H1 (cell line): ENCODE results near the gene ART4. TPM values are rescaled to one million over a fixed set of nuclear protein-coding genes. Genes with fewer than 3 reads are reported as not detected.

ENCODE experiments used
- CTCF ChIA-PET: fragments of 300-600 bp; sonication (Branson Sonifier 250); formaldehyde crosslinking; loops from one replicate; lab custom pipeline; 2021; ENCODE audit not compliant: partially characterized antibody; lab: Charles Lee
- POLR2A ChIA-PET: fragments of 300-600 bp; sonication (Branson Sonifier 250); formaldehyde crosslinking; loops from one replicate; lab custom pipeline; 2021; ENCODE audit warnings: inconsistent platforms; ENCODE audit not compliant: partially characterized antibody; lab: Charles Lee
- DNase-seq, 2 experiments: peaks; one replicate each; pipeline versions ENCODE4 v3.0.0 to v3.0.0-alpha.2; 2010 to 2022; ENCODE audit warnings: low spot score in 2 of 2, low read depth in 1 of 2, mixed read lengths in 1 of 2
- FAIRE-seq: peaks from 2 replicates; lab custom pipeline; 2011; peaks lifted over from hg19 to GRCh38; lab: Jason Lieb, UNC
- H2AFZ ChIP-seq: 2 replicates; pipeline ENCODE4 v1.8.1; 2012; ENCODE audit warnings: low read length, inconsistent platforms
- H2AK5ac ChIP-seq: 2 replicates; pipeline ENCODE4 v1.6.1; 2013; ENCODE audit warnings: low read depth, low read length
- H2BK120ac ChIP-seq: replicated peaks from 2 replicates; pipeline ENCODE3; 2013; ENCODE audit warnings: low read depth, low read length, inconsistent platforms
- H2BK12ac ChIP-seq: 2 replicates; pipeline ENCODE4 v1.6.1; 2013; ENCODE audit warnings: low read depth, low read length
- H2BK15ac ChIP-seq: 2 replicates; pipeline ENCODE4 v1.6.1; 2013; ENCODE audit warnings: low read length
- H2BK20ac ChIP-seq: 2 replicates; pipeline ENCODE4 v1.6.1; 2013; ENCODE audit warnings: low read length
- H2BK5ac ChIP-seq: 2 replicates; pipeline ENCODE4 v1.6.1; 2013; ENCODE audit warnings: low read depth, low read length
- H3K14ac ChIP-seq: 2 replicates; pipeline ENCODE4 v1.6.1; 2013; ENCODE audit warnings: inconsistent platforms; ENCODE audit not compliant: insufficient read length
- H3K18ac ChIP-seq: 2 replicates; pipeline ENCODE4 v1.6.1; 2013; ENCODE audit warnings: low read length; ENCODE audit errors: extremely low read depth
- H3K23ac ChIP-seq: 2 replicates; pipeline ENCODE4 v1.6.1; 2013; ENCODE audit warnings: inconsistent platforms; ENCODE audit not compliant: insufficient read length
- H3K23me2 ChIP-seq: 2 replicates; pipeline ENCODE4 v1.6.1; 2013; ENCODE audit warnings: low read depth, low read length
- H3K27ac ChIP-seq: 2 replicates; pipeline ENCODE4 v1.6.1; 2011; ENCODE audit warnings: low read depth, low read length, inconsistent platforms
- H3K27me3 ChIP-seq, 4 experiments: replicated peaks in 1 of 4; 1 replicate in 1 of 4; 2 replicates in 3 of 4; pipeline versions ENCODE4 v1.6.1 to v1.8.1; 2011 to 2013; ENCODE audit warnings: low read length in 3 of 4, mild to moderate bottlenecking in 3 of 4, inconsistent platforms in 2 of 4, mixed read lengths in 2 of 4, moderate library complexity in 1 of 4; ENCODE audit not compliant: control insufficient read depth in 3 of 4, insufficient read depth in 3 of 4; ENCODE audit errors: extremely low read depth in 1 of 4
- H3K36me3 ChIP-seq, 4 experiments: 2 replicates each; pipeline versions ENCODE4 v1.6.1 to v1.8.1; 2011 to 2013; ENCODE audit warnings: mild to moderate bottlenecking in 4 of 4, low read length in 3 of 4, moderate library complexity in 2 of 4, control low read depth in 1 of 4, inconsistent platforms in 1 of 4; ENCODE audit not compliant: insufficient read depth in 4 of 4, control insufficient read depth in 2 of 4
- H3K4ac ChIP-seq: replicated peaks from 2 replicates; pipeline ENCODE3; 2013; ENCODE audit warnings: low read length, low read depth, mixed read lengths, inconsistent platforms; ENCODE audit not compliant: insufficient read length
- H3K4me1 ChIP-seq, 4 experiments: replicated peaks in 1 of 4; 1 replicate in 1 of 4; 2 replicates in 3 of 4; pipeline versions ENCODE4 v1.6.1 to v1.8.1; 2011 to 2013; ENCODE audit warnings: low read length in 3 of 4, inconsistent platforms in 2 of 4, mixed read lengths in 1 of 4; ENCODE audit not compliant: insufficient read depth in 4 of 4, control insufficient read depth in 3 of 4
- H3K4me2 ChIP-seq, 2 experiments: 2 replicates each; pipeline versions ENCODE4 v1.6.1 to v1.8.1; 2011 to 2013; ENCODE audit warnings: low read depth in 2 of 2, low read length in 2 of 2, control low read depth in 1 of 2, inconsistent platforms in 1 of 2, mild to moderate bottlenecking in 1 of 2; ENCODE audit not compliant: insufficient read depth in 1 of 2
- H3K4me3 ChIP-seq, 4 experiments: fragments of 200-600, 300-600 bp in 1 of 4; sonication (generic), shearing (Covaris generic), sonication (Bioruptor Twin) in 1 of 4; 2 replicates each; pipeline versions ENCODE4 v1.5.1 to v1.8.1; 2011 to 2016; ENCODE audit warnings: low read length in 4 of 4, low read depth in 3 of 4, control low read depth in 2 of 4, inconsistent platforms in 2 of 4, mild to moderate bottlenecking in 2 of 4, mixed read lengths in 1 of 4, moderate library complexity in 1 of 4; ENCODE audit not compliant: insufficient read depth in 2 of 4; ENCODE audit errors: extremely low read depth in 1 of 4
- H3K56ac ChIP-seq: replicated peaks from 2 replicates; pipeline ENCODE3; 2013; ENCODE audit warnings: low read depth, mild to moderate bottlenecking, mixed read lengths, low read length, inconsistent platforms; ENCODE audit not compliant: insufficient read length
- H3K79me1 ChIP-seq: 2 replicates; pipeline ENCODE4 v1.6.1; 2013; ENCODE audit warnings: low read depth, low read length, control low read depth
- H3K79me2 ChIP-seq, 2 experiments: 2 replicates each; pipeline versions ENCODE4 v1.6.1 to v1.8.1; 2012 to 2013; ENCODE audit warnings: low read length in 2 of 2, mild to moderate bottlenecking in 2 of 2, inconsistent platforms in 1 of 2; ENCODE audit not compliant: insufficient read depth in 2 of 2, control insufficient read depth in 1 of 2
- H3K9ac ChIP-seq, 4 experiments: replicated peaks in 1 of 4; 1 replicate in 1 of 4; 2 replicates in 3 of 4; pipeline versions ENCODE4 v1.6.1 to v1.8.1; 2011 to 2013; ENCODE audit warnings: low read depth in 3 of 4, low read length in 3 of 4, control low read depth in 2 of 4, mild to moderate bottlenecking in 2 of 4, moderate library complexity in 2 of 4, inconsistent platforms in 1 of 4; ENCODE audit errors: extremely low read depth in 1 of 4
- H3K9me3 ChIP-seq, 2 experiments: 2 replicates each; pipeline versions ENCODE4 v1.6.1 to v1.8.1; 2012 to 2013; ENCODE audit warnings: mild to moderate bottlenecking in 2 of 2, moderate library complexity in 2 of 2, control low read depth in 1 of 2, inconsistent platforms in 1 of 2, low read depth in 1 of 2, low read length in 1 of 2, mixed read lengths in 1 of 2; ENCODE audit not compliant: insufficient read depth in 2 of 2
- H4K20me1 ChIP-seq, 2 experiments: replicated peaks in 1 of 2; 2 replicates each; pipeline versions ENCODE3 to v1.8.1; 2011 to 2013; ENCODE audit warnings: inconsistent platforms in 2 of 2, low read length in 2 of 2, mild to moderate bottlenecking in 1 of 2; ENCODE audit not compliant: insufficient read depth in 2 of 2, control insufficient read depth in 1 of 2
- H4K5ac ChIP-seq: 2 replicates; pipeline ENCODE4 v1.6.1; 2013; ENCODE audit warnings: low read length, low read depth, mixed read lengths, inconsistent platforms; ENCODE audit not compliant: insufficient read length
- H4K8ac ChIP-seq: 2 replicates; pipeline ENCODE4 v1.8.0; 2013; ENCODE audit warnings: mild to moderate bottlenecking, moderate library complexity, low read length, inconsistent platforms; ENCODE audit not compliant: insufficient read depth; ENCODE audit errors: extremely low read depth
- H4K91ac ChIP-seq: replicated peaks from 2 replicates; pipeline ENCODE3; 2013; ENCODE audit warnings: low read length, mixed read lengths, inconsistent platforms; ENCODE audit not compliant: insufficient read length
- HDAC2 ChIP-seq, 2 experiments: fragments of 300-600 bp in 1 of 2; sonication (generic) in 1 of 2; IDR thresholded peaks; 2 replicates each; pipeline ENCODE4 v1.6.1; 2011 to 2012; ENCODE audit warnings: low read depth in 2 of 2, low read length in 2 of 2, mild to moderate bottlenecking in 2 of 2, moderate library complexity in 2 of 2, borderline replicate concordance in 1 of 2, inconsistent platforms in 1 of 2
- KDM4A ChIP-seq: IDR thresholded peaks from one replicate; pipeline ENCODE4 v1.7.1; 2012; ENCODE audit warnings: low read depth, mild to moderate bottlenecking, moderate library complexity, low read length, inconsistent platforms; ENCODE audit not compliant: severe bottlenecking
- RAD21 ChIP-seq, 2 experiments: IDR thresholded peaks in 1 of 2; conservative IDR thresholded peaks in 1 of 2; 2 replicates each; pipeline ENCODE4 v1.6.1; 2011; ENCODE audit warnings: low read depth in 2 of 2, low read length in 2 of 2, improper control_type of control experiment in 1 of 2, inconsistent platforms in 1 of 2, mild to moderate bottlenecking in 1 of 2, moderate library complexity in 1 of 2
- SUZ12 ChIP-seq: fragments of 200-600 bp; sonication (generic); IDR thresholded peaks from 2 replicates; pipeline ENCODE4 v1.6.1; 2012; ENCODE audit warnings: mild to moderate bottlenecking, inconsistent platforms, low read length, moderate library complexity, mixed read lengths
- WGBS, 2 experiments: shearing (Covaris generic) in 1 of 2; methylation state at CpG; one replicate each; pipeline versions ENCODE4 v1.1.6 to v1.1.7; 2013 to 2015; ENCODE audit warnings: low lambda C conversion rate in 2 of 2, mixed read lengths in 2 of 2, inconsistent platforms in 1 of 2, low coverage in 1 of 2, missing lambda C conversion rate in 1 of 2; ENCODE audit not compliant: insufficient replicate concordance in 2 of 2, insufficient coverage in 1 of 2, insufficient read length in 1 of 2; ENCODE audit errors: extremely low coverage in 1 of 2, missing lambda C conversion rate in 1 of 2; 5-methylcytosine and 5-hydroxymethylcytosine counted together
- polyA plus RNA-seq, 7 experiments: library from polyadenylated mRNA; depleted of rRNA in 3 of 7; stranded (reverse) in 5 of 7; unstranded in 2 of 7; fragments of >200 nt in 5 of 7; fragments of 200-250 nt in 2 of 7; gene quantifications; 1 replicate in 5 of 7; 2 replicates in 1 of 7; 4 replicates in 1 of 7; pipeline versions ENCODE4 v1.2.1 to v1.2.3, GENCODE V29; 2011 to 2013; ENCODE audit warnings: missing spikeins in 2 of 7, mixed read lengths in 2 of 7
- total RNA-seq: library from RNA; stranded (reverse); fragmentation: NEBNext Ultra II Directional; extraction: Animal tissue kit (Norgen Biotek cat#: 25700); gene quantifications from 2 replicates; pipeline ENCODE4 v1.2.1, GENCODE V29; 2021
- TF ChIP-seq, protein P1 (sequence below), 3 experiments: IDR thresholded peaks; 1 replicate in 2 of 3; 2 replicates in 1 of 3; pipeline versions ENCODE4 v1.5.1 to v1.6.1; 2011; ENCODE audit warnings: low read length in 3 of 3, mild to moderate bottlenecking in 3 of 3, inconsistent platforms in 2 of 3, low read depth in 1 of 3, moderate library complexity in 1 of 3; ENCODE audit not compliant: insufficient read depth in 1 of 3; ENCODE audit errors: control extremely low read depth in 1 of 3

Gene ART4
- total and polyA plus RNA-seq, 2 of the 8 experiments (the other 6 are each of a cell fraction or from before 2014, with no cell fraction given): not detected

DNA sequence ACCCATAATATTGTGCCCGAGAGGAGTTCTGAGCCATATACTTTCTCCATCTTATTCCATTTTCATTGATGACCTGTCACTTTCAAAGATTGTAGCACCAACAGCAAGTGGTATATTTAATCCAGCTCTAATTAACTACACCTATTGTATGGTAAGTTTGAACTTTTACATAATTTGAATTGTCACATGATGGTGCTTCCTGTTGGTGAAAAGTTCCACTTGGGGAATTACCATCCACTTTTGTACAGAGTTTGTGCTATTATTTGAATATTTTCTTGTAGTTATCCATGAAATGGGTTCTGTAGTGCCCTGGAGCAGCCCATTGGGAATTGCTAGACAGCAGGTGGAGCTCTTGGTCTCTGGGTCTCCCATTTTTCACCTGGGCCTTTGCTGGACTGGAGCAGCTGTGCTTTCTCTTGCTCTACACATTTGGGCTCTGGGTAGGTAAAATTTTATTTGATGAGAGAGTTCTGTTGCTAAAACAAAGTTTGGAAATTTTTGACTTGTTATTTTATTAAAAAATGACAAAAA lies 32.3 kb downstream of the ART4 start:
- Histone ChIP-seq H3K9me3 (no peaks in the 10 kb centered on the region), H4K20me1 (no peaks in the 10 kb centered on the region), H3K18ac (no peak overlapping the region), H2BK15ac (no peak overlapping the region), H3K4me1 (no peaks in the 10 kb centered on the region), H3K14ac (no peak overlapping the region), H2AK5ac (no peak overlapping the region), H3K56ac (no peak overlapping the region), H3K23ac (no peak overlapping the region), H3K27me3 (no peaks in the 10 kb centered on the region), H3K36me3 (no peaks in the 10 kb centered on the region), H2BK5ac (no peak overlapping the region), H4K8ac (no peak overlapping the region), H3K79me1 (no peaks in the 10 kb centered on the region), H2BK12ac (no peak overlapping the region), H2BK20ac (no peak overlapping the region), H4K5ac (no peak overlapping the region), H3K4ac (no peak overlapping the region), H2AFZ (no peak overlapping the region), H2BK120ac (no peak overlapping the region), H3K9ac (no peak overlapping the region), H3K4me2 (no peak overlapping the region), H3K4me3 (no peak overlapping the region), H3K23me2 (no peaks in the 10 kb centered on the region), H3K79me2 (no peaks in the 10 kb centered on the region), H3K27ac (no peak overlapping the region), H4K91ac (no peak overlapping the region)
- FAIRE-seq: no peak
- DNase-seq: no peak
- 78% methylated on average over 1 of the region's 1 CpG; no CpG with 5 or more reads in 1 of the 2 experiments for WGBS, 2 experiments
- POLR2A ChIA-PET: interaction anchor here (0.9 to 1.0 kb wide), 2 partner anchors 36 to 40 kb away, joined by 3 to 4 read pairs; a partner anchor contains a TSS
- no peak for TF ChIP-seq SUZ12
- TF ChIP-seq KDM4A: no peak
- no peak for TF ChIP-seq HDAC2 (IDR thresholded peaks at IDR 0.05; ENCODE audit: borderline replicate concordance in 1 of 2, low read depth in 2 of 2, low read length in 2 of 2)
- TF ChIP-seq RAD21 (IDR thresholded peaks at IDR 0.05 in 1 of 2, conservative IDR thresholded peaks at IDR 0.05 in 1 of 2; ENCODE audit: low read depth in 2 of 2, low read length in 2 of 2): peak; percentile 70 to 81
- TF ChIP-seq, protein P1, sequence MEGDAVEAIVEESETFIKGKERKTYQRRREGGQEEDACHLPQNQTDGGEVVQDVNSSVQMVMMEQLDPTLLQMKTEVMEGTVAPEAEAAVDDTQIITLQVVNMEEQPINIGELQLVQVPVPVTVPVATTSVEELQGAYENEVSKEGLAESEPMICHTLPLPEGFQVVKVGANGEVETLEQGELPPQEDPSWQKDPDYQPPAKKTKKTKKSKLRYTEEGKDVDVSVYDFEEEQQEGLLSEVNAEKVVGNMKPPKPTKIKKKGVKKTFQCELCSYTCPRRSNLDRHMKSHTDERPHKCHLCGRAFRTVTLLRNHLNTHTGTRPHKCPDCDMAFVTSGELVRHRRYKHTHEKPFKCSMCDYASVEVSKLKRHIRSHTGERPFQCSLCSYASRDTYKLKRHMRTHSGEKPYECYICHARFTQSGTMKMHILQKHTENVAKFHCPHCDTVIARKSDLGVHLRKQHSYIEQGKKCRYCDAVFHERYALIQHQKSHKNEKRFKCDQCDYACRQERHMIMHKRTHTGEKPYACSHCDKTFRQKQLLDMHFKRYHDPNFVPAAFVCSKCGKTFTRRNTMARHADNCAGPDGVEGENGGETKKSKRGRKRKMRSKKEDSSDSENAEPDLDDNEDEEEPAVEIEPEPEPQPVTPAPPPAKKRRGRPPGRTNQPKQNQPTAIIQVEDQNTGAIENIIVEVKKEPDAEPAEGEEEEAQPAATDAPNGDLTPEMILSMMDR (IDR thresholded peaks at IDR 0.05; ENCODE audit: control extremely low read depth in 1 of 3, insufficient read depth in 1 of 3, low read depth in 1 of 3, low read length in 3 of 3): peak; percentile 21 to 63 (median 62)
- CTCF ChIA-PET: interaction anchor here (0.7 to 5.2 kb wide), 25 partner anchors 9 to 712 kb away, joined by 3 to 35 read pairs (median 4); partner anchors contain the start of genes ART4 and RERG
